Middle frontal gyrus (tissue), 1 donor: Measurements from ENCODE around the gene P2RX7.
"Not testable (repeated sequence)": the region's sequence is repeated elsewhere in the genome, so short reads cannot be mapped to it uniquely, and the experiment has no call there.

Experiments
- DNase-seq: peaks from one replicate; pipeline ENCODE4 v3.0.0-alpha.2; 2015; ENCODE audit warnings: low spot score; ENCODE audit errors: extremely low spot score

The P2RX7 gene

GRCh38 chr12:121226871-121227270 lies 94.2 kb downstream of the P2RX7 start:
- DNase-seq, result not testable (repeated sequence)

GRCh38 chr12:121227294-121227693 lies 94.6 kb downstream of the P2RX7 start:
- no peak for DNase-seq

GRCh38 chr12:121228919-121229665 lies 96.4 kb downstream of the P2RX7 start:
- DNase-seq, result no peak

GRCh38 chr12:121229826-121230537 lies 97.3 kb downstream of the P2RX7 start:
- DNase-seq, result peak; percentile 9

- no peak for DNase-seq
Observed at GRCh38 chr12:121230538-121230907, 97.8 kb downstream of the P2RX7 start.

GRCh38 chr12:121232163-121232562 lies 99.5 kb downstream of the P2RX7 start:
- no peak for DNase-seq

GRCh38 chr12:121232977-121233627 lies 100.4 kb downstream of the P2RX7 start:
- DNase-seq, result no peak

- no peak for DNase-seq
Observed at GRCh38 chr12:121233628-121234020, 100.9 kb downstream of the P2RX7 start.

GRCh38 chr12:121236776-121237175 lies 104.1 kb downstream of the P2RX7 start:
- no peak for DNase-seq

- DNase-seq, result no peak
Observed at GRCh38 chr12:121237415-121237814, 104.7 kb downstream of the P2RX7 start.
